Retinal pigment epithelial cell (primary cell): ENCODE data around the gene ZNF148.
"Not testable (repeated sequence)": the region's sequence is repeated elsewhere in the genome, so short reads cannot be mapped to it uniquely, and the experiment has no call there.

ENCODE experiments used
- DNase-seq: peaks from one replicate; pipeline ENCODE4 v3.0.0-alpha.2; 2010; ENCODE audit warnings: low read depth
- H3K4me3 ChIP-seq: 2 replicates; pipeline ENCODE4 v1.5.1; 2011; ENCODE audit warnings: mild to moderate bottlenecking, low read length, control low read depth, moderate library complexity
- TF ChIP-seq, protein P1 (sequence below): conservative IDR thresholded peaks from 2 replicates; pipeline ENCODE4 v1.5.1; 2011; ENCODE audit warnings: low read depth, low read length, control low read depth, inconsistent platforms

ZNF148 gene, protein sequence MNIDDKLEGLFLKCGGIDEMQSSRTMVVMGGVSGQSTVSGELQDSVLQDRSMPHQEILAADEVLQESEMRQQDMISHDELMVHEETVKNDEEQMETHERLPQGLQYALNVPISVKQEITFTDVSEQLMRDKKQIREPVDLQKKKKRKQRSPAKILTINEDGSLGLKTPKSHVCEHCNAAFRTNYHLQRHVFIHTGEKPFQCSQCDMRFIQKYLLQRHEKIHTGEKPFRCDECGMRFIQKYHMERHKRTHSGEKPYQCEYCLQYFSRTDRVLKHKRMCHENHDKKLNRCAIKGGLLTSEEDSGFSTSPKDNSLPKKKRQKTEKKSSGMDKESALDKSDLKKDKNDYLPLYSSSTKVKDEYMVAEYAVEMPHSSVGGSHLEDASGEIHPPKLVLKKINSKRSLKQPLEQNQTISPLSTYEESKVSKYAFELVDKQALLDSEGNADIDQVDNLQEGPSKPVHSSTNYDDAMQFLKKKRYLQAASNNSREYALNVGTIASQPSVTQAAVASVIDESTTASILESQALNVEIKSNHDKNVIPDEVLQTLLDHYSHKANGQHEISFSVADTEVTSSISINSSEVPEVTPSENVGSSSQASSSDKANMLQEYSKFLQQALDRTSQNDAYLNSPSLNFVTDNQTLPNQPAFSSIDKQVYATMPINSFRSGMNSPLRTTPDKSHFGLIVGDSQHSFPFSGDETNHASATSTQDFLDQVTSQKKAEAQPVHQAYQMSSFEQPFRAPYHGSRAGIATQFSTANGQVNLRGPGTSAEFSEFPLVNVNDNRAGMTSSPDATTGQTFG

DNA sequence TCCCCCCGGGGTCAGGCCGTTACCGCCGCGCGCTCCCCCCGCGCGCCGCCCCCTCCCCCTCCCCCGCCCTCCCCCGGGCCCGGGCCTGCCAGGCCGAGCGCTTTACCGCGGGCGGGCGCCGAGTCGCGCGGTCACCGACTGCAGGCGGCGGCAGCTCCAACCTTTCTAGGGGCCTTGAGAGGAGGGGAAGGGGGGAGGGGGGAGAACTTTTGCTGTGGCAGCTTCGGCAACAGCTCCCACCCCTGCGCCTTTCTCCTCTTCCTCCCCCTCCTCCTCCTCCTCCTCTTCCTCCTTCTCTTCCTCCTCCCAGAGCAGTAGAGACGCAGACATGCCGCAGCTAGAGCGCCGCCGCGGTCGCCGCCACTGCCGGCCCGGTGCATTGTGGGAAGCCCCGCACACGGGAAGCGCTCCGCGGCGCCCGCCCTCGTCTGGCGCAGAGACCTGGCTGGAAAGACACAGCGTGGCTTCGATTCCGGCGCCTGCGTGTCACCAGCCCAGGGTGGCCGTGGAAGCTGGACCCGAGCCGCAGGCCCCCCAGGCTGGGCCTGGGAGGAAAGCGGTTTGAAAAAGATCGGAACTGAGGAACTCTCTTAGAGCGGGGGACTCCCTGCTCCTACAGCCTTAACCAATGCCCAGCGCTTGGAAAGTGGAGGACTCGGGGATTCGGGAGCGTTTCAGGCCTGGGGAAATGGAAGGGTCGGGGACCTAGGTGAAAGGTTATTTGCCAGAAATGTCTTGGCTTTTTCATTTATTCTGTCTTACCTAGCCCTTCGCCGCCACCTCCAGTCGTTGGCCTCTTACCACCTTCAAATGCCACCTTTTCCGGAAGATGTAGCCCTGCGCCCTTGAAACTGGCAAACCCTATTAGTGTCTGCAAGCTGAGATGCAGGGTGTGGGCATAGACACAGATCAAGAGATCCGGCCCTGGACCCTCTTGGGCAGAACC lies at the start of gene ZNF148:
ZNF148 (minus strand) TSS at position 330 of the 946 bp plus-strand sequence. CDS start 61,685 bp downstream, outside the sequence.
- DNase-seq = peak; percentile 52
- TF ChIP-seq, protein P1, sequence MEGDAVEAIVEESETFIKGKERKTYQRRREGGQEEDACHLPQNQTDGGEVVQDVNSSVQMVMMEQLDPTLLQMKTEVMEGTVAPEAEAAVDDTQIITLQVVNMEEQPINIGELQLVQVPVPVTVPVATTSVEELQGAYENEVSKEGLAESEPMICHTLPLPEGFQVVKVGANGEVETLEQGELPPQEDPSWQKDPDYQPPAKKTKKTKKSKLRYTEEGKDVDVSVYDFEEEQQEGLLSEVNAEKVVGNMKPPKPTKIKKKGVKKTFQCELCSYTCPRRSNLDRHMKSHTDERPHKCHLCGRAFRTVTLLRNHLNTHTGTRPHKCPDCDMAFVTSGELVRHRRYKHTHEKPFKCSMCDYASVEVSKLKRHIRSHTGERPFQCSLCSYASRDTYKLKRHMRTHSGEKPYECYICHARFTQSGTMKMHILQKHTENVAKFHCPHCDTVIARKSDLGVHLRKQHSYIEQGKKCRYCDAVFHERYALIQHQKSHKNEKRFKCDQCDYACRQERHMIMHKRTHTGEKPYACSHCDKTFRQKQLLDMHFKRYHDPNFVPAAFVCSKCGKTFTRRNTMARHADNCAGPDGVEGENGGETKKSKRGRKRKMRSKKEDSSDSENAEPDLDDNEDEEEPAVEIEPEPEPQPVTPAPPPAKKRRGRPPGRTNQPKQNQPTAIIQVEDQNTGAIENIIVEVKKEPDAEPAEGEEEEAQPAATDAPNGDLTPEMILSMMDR = no peak
- peak within 1 kb of the TSS; percentile 92 for H3K4me3 ChIP-seq

DNA sequence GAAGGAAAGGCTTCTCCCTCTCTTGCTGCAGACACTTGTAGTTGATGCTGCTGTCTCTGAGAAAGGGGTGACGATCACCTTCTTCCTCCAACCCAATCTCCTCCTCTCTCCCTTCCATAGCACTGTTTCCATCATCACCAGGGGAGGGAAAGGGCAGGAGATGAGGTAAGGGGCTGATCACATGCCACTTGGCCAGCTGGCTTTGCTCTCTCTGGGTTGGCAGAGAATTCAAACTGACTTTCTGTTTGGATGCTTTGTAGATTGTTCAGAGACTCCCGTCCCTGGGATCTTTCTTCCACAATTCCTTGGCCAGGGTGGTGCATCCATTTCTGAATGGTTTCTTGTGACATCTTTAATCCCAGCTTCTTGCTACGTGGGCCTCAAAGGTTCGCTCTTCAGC lies 43.2 kb upstream of the ZNF148 start:
- TF ChIP-seq, protein P1 = no peak
- no peak overlapping the region for H3K4me3 ChIP-seq
- no peak for DNase-seq

GRCh38 chr3:125416235-125416634 lies 41.1 kb upstream of the ZNF148 start:
- TF ChIP-seq, protein P1 = no peak
- H3K4me3 ChIP-seq = no peak overlapping the region

DNA sequence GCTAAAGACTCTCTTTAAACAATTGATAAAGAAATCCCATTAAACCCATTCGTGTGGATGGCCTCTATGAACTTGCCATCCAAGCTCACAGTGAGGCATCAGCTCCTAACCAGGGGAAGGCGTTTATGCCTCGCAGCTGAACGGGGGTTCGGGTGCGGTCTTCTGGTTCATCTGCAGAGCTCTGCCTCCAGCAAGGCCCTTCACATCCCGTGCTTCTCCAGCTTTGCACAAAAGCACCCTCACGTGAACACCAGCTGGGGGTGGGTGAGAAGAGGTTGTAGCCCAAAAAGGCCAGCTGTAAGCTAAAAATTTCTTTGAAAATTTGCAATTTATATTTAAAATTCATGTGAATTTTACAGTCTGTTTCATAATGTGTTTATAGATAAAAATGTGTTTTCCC lies 39.5 kb upstream of the ZNF148 start:
- TF ChIP-seq, protein P1 = no peak
- no peak for DNase-seq

More at GRCh38 chr3:125416235-125416634, 41.1 kb upstream of the ZNF148 start:
- no peak for DNase-seq

DNA sequence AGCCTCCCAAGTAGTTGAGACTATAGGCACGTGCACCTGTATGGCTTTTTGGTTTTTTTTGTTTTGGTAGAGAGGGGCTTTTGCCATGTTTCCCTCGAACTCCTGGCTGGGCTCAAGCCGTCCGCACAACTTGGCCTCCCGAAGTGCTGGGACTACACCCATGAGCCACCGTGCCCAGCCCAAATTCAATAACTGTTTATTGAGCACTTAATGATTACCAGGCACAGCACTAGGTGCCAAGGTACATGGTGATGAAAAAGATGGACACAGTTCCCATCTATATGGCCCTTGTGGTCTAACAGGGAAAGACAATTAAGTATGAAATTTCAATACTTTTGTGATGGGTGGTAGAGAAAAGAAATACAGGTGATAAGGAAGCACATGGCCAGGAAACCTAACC lies 35.8 kb upstream of the ZNF148 start:
- no peak for DNase-seq
- no peak overlapping the region for H3K4me3 ChIP-seq
- TF ChIP-seq, protein P1 = no peak

More for the DNA sequence above, 39.5 kb upstream of the ZNF148 start:
- no peak overlapping the region for H3K4me3 ChIP-seq

DNA sequence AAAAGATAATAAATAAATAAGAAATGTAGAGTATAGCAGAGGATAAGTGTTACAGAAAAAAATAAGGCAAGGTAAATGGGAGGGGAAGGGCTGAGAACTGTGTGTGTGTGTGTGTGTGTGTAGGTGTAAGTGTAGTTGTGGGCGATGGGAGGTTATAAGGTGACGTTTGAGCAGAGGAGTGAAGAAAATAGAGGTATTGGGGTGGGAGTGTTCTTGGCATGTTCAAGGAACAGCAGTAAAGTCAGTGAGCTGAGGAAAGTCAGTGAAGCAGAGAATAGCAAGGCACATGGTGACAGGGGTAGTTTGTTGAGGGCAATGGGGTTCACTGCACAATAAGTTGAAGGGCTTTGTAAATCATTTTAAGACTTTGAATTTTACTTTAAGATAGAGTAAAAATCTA lies 30.9 kb upstream of the ZNF148 start:
- no peak for DNase-seq
- TF ChIP-seq, protein P1 = no peak

GRCh38 chr3:125405515-125405914 lies 30.4 kb upstream of the ZNF148 start:
- H3K4me3 ChIP-seq, DNase-seq: not testable (repeated sequence)

More for the DNA sequence above, 30.9 kb upstream of the ZNF148 start:
- no peak overlapping the region for H3K4me3 ChIP-seq
